HG03025 (cell line): ENCODE data around the gene CRPPA.
"Not testable (repeated sequence)": the region's sequence is repeated elsewhere in the genome, so short reads cannot be mapped to it uniquely, and the experiment has no call there.

Experiments used
- ATAC-seq: cut with Tn5 transposase; IDR thresholded peaks from one replicate; pipeline ENCODE4 v1.9.1; 2021; ENCODE audit warnings: mild to moderate bottlenecking, moderate library complexity; ENCODE audit not compliant: unreplicated experiment, low FRiP score

CRPPA gene

GRCh38 chr7:16421333-16422102, at the start of gene CRPPA:
Gene CRPPA, minus strand, starts transcription at chr7:16421538. Its CDS starts 216 bp downstream, at chr7:16421322.
- peak; percentile 24 for ATAC-seq

GRCh38 chr7:16465469-16466361, 44.4 kb upstream of the CRPPA start, which contains the start of gene SOSTDC1:
Gene SOSTDC1, minus strand, starts transcription at chr7:16465738. Its CDS starts 70 bp downstream, at chr7:16465668.
- no peak for ATAC-seq

GRCh38 chr7:16463949-16464715, 42.8 kb upstream of the CRPPA start:
- no peak for ATAC-seq

- no peak for ATAC-seq
Observed at GRCh38 chr7:16463520-16463919, 42.2 kb upstream of the CRPPA start.

- no peak for ATAC-seq
Observed at GRCh38 chr7:16462431-16462889, 41.1 kb upstream of the CRPPA start.

- ATAC-seq, result no peak
Observed at GRCh38 chr7:16460789-16461493, 39.6 kb upstream of the CRPPA start.

GRCh38 chr7:16456303-16456702, 35.0 kb upstream of the CRPPA start:
- not testable (repeated sequence) for ATAC-seq

- no peak for ATAC-seq
Observed at GRCh38 chr7:16455591-16455990, 34.3 kb upstream of the CRPPA start.

- no peak for ATAC-seq
Observed at GRCh38 chr7:16450366-16450765, 29.0 kb upstream of the CRPPA start.

- no peak for ATAC-seq
Observed at GRCh38 chr7:16447876-16448275, 26.5 kb upstream of the CRPPA start.

GRCh38 chr7:16446508-16446907, 25.2 kb upstream of the CRPPA start:
- ATAC-seq, result no peak

GRCh38 chr7:16443871-16444270, 22.5 kb upstream of the CRPPA start:
- ATAC-seq, result not testable (repeated sequence)

- ATAC-seq, result no peak
Observed at GRCh38 chr7:16438988-16439387, 17.6 kb upstream of the CRPPA start.

- no peak for ATAC-seq
Observed at GRCh38 chr7:16436306-16436705, 15.0 kb upstream of the CRPPA start.

GRCh38 chr7:16433568-16434122, 12.3 kb upstream of the CRPPA start:
- ATAC-seq, result no peak

- no peak for ATAC-seq
Observed at GRCh38 chr7:16432425-16432731, 11.0 kb upstream of the CRPPA start.

GRCh38 chr7:16431646-16432424, 10.5 kb upstream of the CRPPA start:
- ATAC-seq, result no peak

- ATAC-seq, result no peak
Observed at GRCh38 chr7:16430133-16430532, 8.8 kb upstream of the CRPPA start.

GRCh38 chr7:16428672-16429071, 7.3 kb upstream of the CRPPA start:
- no peak for ATAC-seq
